Measurements from ENCODE around the gene ZNF835.

GRCh38 chr19:56681702-56682101, 10.1 kb upstream of the ZNF835 start:
- TF ChIP-seq CTCF (IDR thresholded peaks at IDR 0.05; ENCODE audit: borderline replicate concordance, extremely low read depth, low read length, poor library complexity, severe bottlenecking), result no peak
- no peak for TF ChIP-seq EZH2 (IDR thresholded peaks at IDR 0.05; ENCODE audit: borderline replicate concordance, low read depth, low read length, severe bottlenecking)
